ENCODE data around the gene NOL4L. TPM values are rescaled to one million over a fixed set of nuclear protein-coding genes. Genes with fewer than 3 reads are reported as not detected.

The NOL4L gene
- polyA plus RNA-seq, 1 donor (not counting 4 experiments of a cell fraction or from before 2014, with no cell fraction given): 1.0 TPM

DNA sequence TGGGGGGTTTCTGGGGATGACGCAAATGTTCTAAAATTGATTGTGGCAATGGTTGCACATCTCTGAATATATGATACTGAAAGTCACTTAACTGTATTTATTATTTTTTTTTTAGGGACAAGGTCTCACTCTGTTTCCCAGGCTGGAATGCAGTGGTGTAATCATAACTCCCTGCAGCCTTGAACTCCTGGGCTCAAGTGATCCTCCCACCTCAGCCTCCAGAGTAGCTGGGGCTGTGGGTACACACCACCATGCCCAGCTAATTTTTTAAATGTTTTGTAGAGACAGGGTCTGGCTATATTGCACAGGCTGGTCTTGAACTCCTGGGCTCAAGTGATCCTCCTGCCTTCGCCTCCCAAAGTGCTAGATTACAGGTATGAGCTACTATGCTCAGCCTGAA, 33.4 kb downstream of the NOL4L start:
- H3K9me1 ChIP-seq (ENCODE audit: control insufficient read depth, extremely low read depth, insufficient read depth, low read length): no peaks in the 10 kb centered on the region
- H4K20me1 ChIP-seq (ENCODE audit: control insufficient read depth, extremely low read depth, insufficient read depth, low read length): peaks cover 2% of the 10 kb centered on the region
- H3K4me3 ChIP-seq (ENCODE audit: control insufficient read depth in 2 of 3, extremely low read depth in 1 of 3, insufficient read depth in 2 of 3, low read depth in 1 of 3, low read length in 3 of 3): no peak overlapping the region
- H3K9me3 ChIP-seq (ENCODE audit: control insufficient read depth, low read depth, low read length): no peaks in the 10 kb centered on the region
- DNase-seq (ENCODE audit: low read depth, low spot score) (no peak), FAIRE-seq (no peak)
- dilution Hi-C loops (cut with MboI; ENCODE audit: extremely low pct_ligation_motif_present, low sequenced_read_pairs): no loop called here
- no peak overlapping the region for H3K4me2 ChIP-seq (ENCODE audit: control insufficient read depth, extremely low read depth, insufficient read depth, low read depth, low read length)
- no peaks in the 10 kb centered on the region for H3K4me1 ChIP-seq (ENCODE audit: control insufficient read depth, extremely low read depth, insufficient read depth, low read length)
- H3K9ac ChIP-seq (ENCODE audit: control insufficient read depth, extremely low read depth, insufficient read depth, low read length): no peak overlapping the region
- no peaks in the 10 kb centered on the region for H3K79me2 ChIP-seq (ENCODE audit: control insufficient read depth, insufficient read depth, low read length)
- no peak overlapping the region for H3K27ac ChIP-seq (ENCODE audit: control insufficient read depth, insufficient read depth, low read length)
- no peaks in the 10 kb centered on the region for H3K36me3 ChIP-seq (ENCODE audit: control insufficient read depth in 2 of 2, extremely low read depth in 1 of 2, insufficient read depth in 2 of 2, low read length in 2 of 2)
- TF ChIP-seq, protein P1, sequence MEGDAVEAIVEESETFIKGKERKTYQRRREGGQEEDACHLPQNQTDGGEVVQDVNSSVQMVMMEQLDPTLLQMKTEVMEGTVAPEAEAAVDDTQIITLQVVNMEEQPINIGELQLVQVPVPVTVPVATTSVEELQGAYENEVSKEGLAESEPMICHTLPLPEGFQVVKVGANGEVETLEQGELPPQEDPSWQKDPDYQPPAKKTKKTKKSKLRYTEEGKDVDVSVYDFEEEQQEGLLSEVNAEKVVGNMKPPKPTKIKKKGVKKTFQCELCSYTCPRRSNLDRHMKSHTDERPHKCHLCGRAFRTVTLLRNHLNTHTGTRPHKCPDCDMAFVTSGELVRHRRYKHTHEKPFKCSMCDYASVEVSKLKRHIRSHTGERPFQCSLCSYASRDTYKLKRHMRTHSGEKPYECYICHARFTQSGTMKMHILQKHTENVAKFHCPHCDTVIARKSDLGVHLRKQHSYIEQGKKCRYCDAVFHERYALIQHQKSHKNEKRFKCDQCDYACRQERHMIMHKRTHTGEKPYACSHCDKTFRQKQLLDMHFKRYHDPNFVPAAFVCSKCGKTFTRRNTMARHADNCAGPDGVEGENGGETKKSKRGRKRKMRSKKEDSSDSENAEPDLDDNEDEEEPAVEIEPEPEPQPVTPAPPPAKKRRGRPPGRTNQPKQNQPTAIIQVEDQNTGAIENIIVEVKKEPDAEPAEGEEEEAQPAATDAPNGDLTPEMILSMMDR (optimal IDR thresholded peaks at IDR 0.05 in 1 of 3, IDR thresholded peaks at IDR 0.05 in 1 of 3, conservative IDR thresholded peaks at IDR 0.05 in 1 of 3; ENCODE audit: extremely low read depth in 1 of 3, insufficient read depth in 2 of 3, low read length in 3 of 3): no peak
- no peak for TF ChIP-seq EZH2 (IDR thresholded peaks at IDR 0.05; ENCODE audit: low read length)
- peaks cover 11% of the 10 kb centered on the region for H3K27me3 ChIP-seq (ENCODE audit: control insufficient read depth, extremely low read depth, insufficient read depth, low read length)
- no peak overlapping the region for H2AFZ ChIP-seq (ENCODE audit: control insufficient read depth, low read length)

DNA sequence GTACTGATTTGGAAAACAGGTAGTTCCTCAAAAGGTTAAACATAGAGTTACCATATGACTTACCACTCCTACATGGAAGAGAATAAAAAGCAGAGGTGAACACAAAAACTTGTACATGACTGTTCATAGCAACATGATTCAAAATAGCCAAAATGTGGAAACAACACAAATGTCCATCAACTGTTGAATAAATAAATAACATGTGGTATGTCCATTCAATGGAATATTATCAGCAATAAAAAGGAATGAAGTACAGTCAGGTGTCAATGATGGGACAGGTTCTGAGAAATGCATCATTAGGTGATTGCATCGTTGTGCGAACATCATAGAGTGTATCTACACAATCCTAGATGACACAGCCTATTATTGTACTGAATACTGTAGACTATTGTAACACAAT, 35.3 kb downstream of the NOL4L start:
- H3K9me1 ChIP-seq (ENCODE audit: control insufficient read depth, extremely low read depth, insufficient read depth, low read length): no peaks in the 10 kb centered on the region
- H3K9me3 ChIP-seq (ENCODE audit: control insufficient read depth, low read depth, low read length): no peaks in the 10 kb centered on the region
- H3K79me2 ChIP-seq (ENCODE audit: control insufficient read depth, insufficient read depth, low read length): no peaks in the 10 kb centered on the region
- H3K4me2 ChIP-seq (ENCODE audit: control insufficient read depth, extremely low read depth, insufficient read depth, low read depth, low read length): no peak overlapping the region
- dilution Hi-C loops (cut with MboI; ENCODE audit: extremely low pct_ligation_motif_present, low sequenced_read_pairs): no loop called here
- no peak overlapping the region for H3K9ac ChIP-seq (ENCODE audit: control insufficient read depth, extremely low read depth, insufficient read depth, low read length)
- DNase-seq (ENCODE audit: low read depth, low spot score) (no peak), FAIRE-seq (no peak)
- H3K27me3 ChIP-seq (ENCODE audit: control insufficient read depth, extremely low read depth, insufficient read depth, low read length): no peaks in the 10 kb centered on the region
- no peaks in the 10 kb centered on the region for H3K4me1 ChIP-seq (ENCODE audit: control insufficient read depth, extremely low read depth, insufficient read depth, low read length)
- H3K36me3 ChIP-seq (ENCODE audit: control insufficient read depth in 2 of 2, extremely low read depth in 1 of 2, insufficient read depth in 2 of 2, low read length in 2 of 2): no peaks in the 10 kb centered on the region
- TF ChIP-seq EZH2 (IDR thresholded peaks at IDR 0.05; ENCODE audit: low read length): no peak
- TF ChIP-seq, protein P1 (optimal IDR thresholded peaks at IDR 0.05 in 1 of 3, IDR thresholded peaks at IDR 0.05 in 1 of 3, conservative IDR thresholded peaks at IDR 0.05 in 1 of 3; ENCODE audit: extremely low read depth in 1 of 3, insufficient read depth in 2 of 3, low read length in 3 of 3): no peak
- H2AFZ ChIP-seq (ENCODE audit: control insufficient read depth, low read length): no peak overlapping the region
- H3K27ac ChIP-seq (ENCODE audit: control insufficient read depth, insufficient read depth, low read length): no peak overlapping the region
- no peaks in the 10 kb centered on the region for H4K20me1 ChIP-seq (ENCODE audit: control insufficient read depth, extremely low read depth, insufficient read depth, low read length)
- no peak overlapping the region for H3K4me3 ChIP-seq (ENCODE audit: control insufficient read depth in 2 of 3, extremely low read depth in 1 of 3, insufficient read depth in 2 of 3, low read depth in 1 of 3, low read length in 3 of 3)

All from keratinocyte (primary cell).